ENCODE results near the gene CTXN3.

DNA sequence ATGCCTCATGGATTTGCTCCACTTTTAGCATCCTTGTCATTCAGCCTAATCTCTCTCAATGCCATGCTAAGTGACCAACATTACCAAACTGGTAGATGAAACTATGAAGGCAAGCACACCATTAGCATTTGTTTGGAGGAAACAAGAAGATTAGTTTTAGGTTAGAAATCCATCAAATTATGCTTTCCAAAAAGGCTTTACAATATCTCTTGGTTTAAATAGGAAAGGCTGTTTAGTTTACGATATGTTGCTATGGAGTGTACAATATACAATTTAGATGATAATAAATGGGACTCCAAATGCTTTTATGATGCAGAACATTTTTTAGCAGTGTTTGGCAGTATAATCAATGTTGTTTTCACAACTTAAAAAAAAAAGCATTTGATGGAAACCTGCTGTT is 47.8 kb upstream of the CTXN3 start:
- TF ChIP-seq, protein P1, sequence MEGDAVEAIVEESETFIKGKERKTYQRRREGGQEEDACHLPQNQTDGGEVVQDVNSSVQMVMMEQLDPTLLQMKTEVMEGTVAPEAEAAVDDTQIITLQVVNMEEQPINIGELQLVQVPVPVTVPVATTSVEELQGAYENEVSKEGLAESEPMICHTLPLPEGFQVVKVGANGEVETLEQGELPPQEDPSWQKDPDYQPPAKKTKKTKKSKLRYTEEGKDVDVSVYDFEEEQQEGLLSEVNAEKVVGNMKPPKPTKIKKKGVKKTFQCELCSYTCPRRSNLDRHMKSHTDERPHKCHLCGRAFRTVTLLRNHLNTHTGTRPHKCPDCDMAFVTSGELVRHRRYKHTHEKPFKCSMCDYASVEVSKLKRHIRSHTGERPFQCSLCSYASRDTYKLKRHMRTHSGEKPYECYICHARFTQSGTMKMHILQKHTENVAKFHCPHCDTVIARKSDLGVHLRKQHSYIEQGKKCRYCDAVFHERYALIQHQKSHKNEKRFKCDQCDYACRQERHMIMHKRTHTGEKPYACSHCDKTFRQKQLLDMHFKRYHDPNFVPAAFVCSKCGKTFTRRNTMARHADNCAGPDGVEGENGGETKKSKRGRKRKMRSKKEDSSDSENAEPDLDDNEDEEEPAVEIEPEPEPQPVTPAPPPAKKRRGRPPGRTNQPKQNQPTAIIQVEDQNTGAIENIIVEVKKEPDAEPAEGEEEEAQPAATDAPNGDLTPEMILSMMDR (IDR thresholded peaks at IDR 0.05), result no peak
- no peak for TF ChIP-seq POLR2A (IDR thresholded peaks at IDR 0.05)
